AG04450 (cell line): Measurements from ENCODE around the gene ANP32E. TPM values are rescaled to one million over a fixed set of nuclear protein-coding genes. Genes with fewer than 3 reads are reported as not detected.
"Not testable (repeated sequence)": the region's sequence is repeated elsewhere in the genome, so short reads cannot be mapped to it uniquely, and the experiment has no call there.

Experiments used
- CTCF ChIA-PET: fragments of 300-600, 350-600 bp; formaldehyde crosslinking; extraction: SDS; loops from one replicate; lab custom pipeline; 2022; ENCODE audit warnings: antibody characterized with exemption, inconsistent platforms; lab: Charles Lee
- POLR2A ChIA-PET: fragments of 350-600 bp; formaldehyde crosslinking; extraction: SDS; loops from one replicate; lab custom pipeline; 2021; ENCODE audit warnings: antibody characterized with exemption, inconsistent platforms; lab: Yijun Ruan, JAX
- DNase-seq: peaks from one replicate; pipeline ENCODE4 v3.0.0-alpha.2; 2011; ENCODE audit warnings: low read depth, low spot score
- H3K27ac ChIP-seq: one replicate; pipeline ENCODE4 v1.5.1; 2012; ENCODE audit warnings: low read depth, low read length, control low read depth
- H3K27me3 ChIP-seq: one replicate; pipeline ENCODE4 v1.6.0; 2012; ENCODE audit warnings: low read length; ENCODE audit not compliant: control insufficient read depth, insufficient read depth
- H3K4me3 ChIP-seq: 2 replicates; pipeline ENCODE4 v1.5.1; 2011; ENCODE audit warnings: mild to moderate bottlenecking, low read depth, low read length, control low read depth
- H3K9me3 ChIP-seq: 2 replicates; pipeline ENCODE4 v1.5.1; 2012; ENCODE audit warnings: low read length; ENCODE audit not compliant: control insufficient read depth, insufficient read depth
- CTCF ChIP-seq: IDR thresholded peaks from 2 replicates; pipeline ENCODE4 v1.5.1; 2011; ENCODE audit warnings: low read depth, low read length, control low read depth, inconsistent platforms
- polyA plus RNA-seq: library from polyadenylated mRNA; depleted of rRNA; stranded (reverse); fragments of >200 nt; gene quantifications from 2 replicates; pipeline ENCODE4 v1.2.3, GENCODE V29; 2011

The ANP32E gene
- polyA plus RNA-seq, 1 experiment: 22.7 TPM

- CTCF ChIA-PET: interaction anchor here (0.7 to 3.0 kb wide), 44 partner anchors 8 to 299 kb away, joined by 3 to 125 read pairs (median 6); partner anchors contain the start of genes C1orf54 and VPS45
- TF ChIP-seq CTCF: no peak
- POLR2A ChIA-PET: interaction anchor here (0.6 to 1.7 kb wide), 2 partner anchors 25 to 31 kb away, joined by 3 to 13 read pairs; no protein-coding TSS in a partner anchor
These were observed 48.4 kb downstream of the ANP32E start for GRCh38 chr1:150187560-150187931.

GRCh38 chr1:150186789-150187559 is 48.9 kb downstream of the ANP32E start:
- H3K9me3 ChIP-seq: 0 out of 2 replicates have a peak, but pooled peaks cover 2% of the 10 kb centered on the region
- peak overlapping the region; percentile 0 for H3K27ac ChIP-seq
- no peaks in the 10 kb centered on the region for H3K27me3 ChIP-seq
- CTCF ChIA-PET: interaction anchor here (0.6 to 3.0 kb wide), 74 partner anchors 9 to 1800 kb away, joined by 3 to 125 read pairs (median 4); partner anchors contain the start of genes C1orf54, OTUD7B and VPS45
- no peak overlapping the region for H3K4me3 ChIP-seq
- POLR2A ChIA-PET: interaction anchor here (0.6 to 1.7 kb wide), 9 partner anchors 24 to 300 kb away, joined by 3 to 15 read pairs (median 4); partner anchors contain the start of genes PLEKHO1 and TARS2
- no peak for DNase-seq
- peak; percentile 52 for TF ChIP-seq CTCF

More at GRCh38 chr1:150187560-150187931, 48.4 kb downstream of the ANP32E start:
- H3K4me3 ChIP-seq: no peak overlapping the region
- H3K9me3 ChIP-seq: 0 out of 2 replicates have a peak, but pooled peaks cover 2% of the 10 kb centered on the region
- no peaks in the 10 kb centered on the region for H3K27me3 ChIP-seq
- DNase-seq: no peak
- H3K27ac ChIP-seq: no peak overlapping the region

- H3K9me3 ChIP-seq, DNase-seq, H3K4me3 ChIP-seq, H3K27ac ChIP-seq, H3K27me3 ChIP-seq: not testable (repeated sequence)
- ChIA-PET CTCF (interaction anchor here (0.6 to 3.0 kb wide), 41 partner anchors 9 to 914 kb away, joined by 3 to 125 read pairs (median 7); partner anchors contain the start of genes C1orf54, OTUD7B and VPS45), POLR2A (interaction anchor here (0.6 to 1.7 kb wide), 6 partner anchors 24 to 299 kb away, joined by 3 to 15 read pairs (median 6); partner anchors contain the start of gene PLEKHO1)
These were observed 49.5 kb downstream of the ANP32E start for GRCh38 chr1:150186438-150186788.

GRCh38 chr1:150185481-150185880 is 50.4 kb downstream of the ANP32E start:
- no peak overlapping the region for H3K4me3 ChIP-seq
- ChIA-PET POLR2A (interaction anchor here (0.6 to 1.7 kb wide), 2 partner anchors 177 to 298 kb away, joined by 4 to 15 read pairs; a partner anchor contains a TSS), CTCF (interaction anchor here (0.5 to 3.0 kb wide), 6 partner anchors 15 to 224 kb away, joined by 4 to 125 read pairs (median 35); partner anchors contain the start of gene VPS45)
- TF ChIP-seq CTCF: no peak
- no peaks in the 10 kb centered on the region for H3K27me3 ChIP-seq
- DNase-seq: no peak
- no peaks in the 10 kb centered on the region for H3K9me3 ChIP-seq
- no peak overlapping the region for H3K27ac ChIP-seq

- no peaks in the 10 kb centered on the region for H3K9me3 ChIP-seq
- TF ChIP-seq CTCF: no peak
- DNase-seq: no peak
- no peaks in the 10 kb centered on the region for H3K27me3 ChIP-seq
- POLR2A ChIA-PET: interaction anchor here (0.7 kb wide), 1 partner anchor 21 kb away, joined by 3 read pairs; no protein-coding TSS in a partner anchor
- H3K4me3 ChIP-seq: no peak overlapping the region
- H3K27ac ChIP-seq: no peak overlapping the region
- CTCF ChIA-PET: interaction anchor here (0.7 to 1.2 kb wide), 3 partner anchors 14 to 221 kb away, joined by 3 to 4 read pairs (median 4); no protein-coding TSS in a partner anchor
These were observed 52.9 kb downstream of the ANP32E start for GRCh38 chr1:150183061-150183460.
